HG03280 (cell line): ENCODE results near the gene OR4D5.

Source experiments
- ATAC-seq: cut with Tn5 transposase; IDR thresholded peaks from one replicate; pipeline ENCODE4 v1.9.1; 2021; ENCODE audit warnings: mild to moderate bottlenecking, moderate library complexity; ENCODE audit not compliant: unreplicated experiment

OR4D5 gene

DNA sequence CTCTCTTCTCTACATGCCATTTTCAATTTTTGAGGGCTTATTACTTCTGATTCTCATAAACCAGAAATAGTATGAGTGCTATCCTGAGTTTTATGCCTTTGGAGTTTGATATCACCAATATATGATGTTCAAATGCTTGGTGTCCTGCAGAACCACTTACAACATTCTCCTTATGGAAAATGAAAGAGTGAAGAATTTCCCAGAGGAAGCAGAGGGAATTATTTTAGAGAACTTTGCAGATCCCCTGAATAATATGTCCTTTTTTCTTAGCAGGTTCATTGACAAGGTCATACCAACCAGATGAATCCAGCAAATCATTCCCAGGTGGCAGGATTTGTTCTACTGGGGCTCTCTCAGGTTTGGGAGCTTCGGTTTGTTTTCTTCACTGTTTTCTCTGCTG lies at the start of gene OR4D5:
OR4D5 (plus strand) TSS at position 301 of the 400 bp plus-strand sequence; CDS start at position 301, 0 bp downstream.
- no peak for ATAC-seq

GRCh38 chr11:123892031-123892430 lies 47.4 kb upstream of the OR4D5 start:
- no peak for ATAC-seq

GRCh38 chr11:123899792-123900191 lies 39.6 kb upstream of the OR4D5 start:
- ATAC-seq: no peak

GRCh38 chr11:123901867-123902266 lies 37.5 kb upstream of the OR4D5 start, which contains the start of gene OR8D4:
OR8D4 (plus strand) TSS chr11:123902167; CDS start chr11:123906432, 4,265 bp downstream.
- no peak for ATAC-seq

DNA sequence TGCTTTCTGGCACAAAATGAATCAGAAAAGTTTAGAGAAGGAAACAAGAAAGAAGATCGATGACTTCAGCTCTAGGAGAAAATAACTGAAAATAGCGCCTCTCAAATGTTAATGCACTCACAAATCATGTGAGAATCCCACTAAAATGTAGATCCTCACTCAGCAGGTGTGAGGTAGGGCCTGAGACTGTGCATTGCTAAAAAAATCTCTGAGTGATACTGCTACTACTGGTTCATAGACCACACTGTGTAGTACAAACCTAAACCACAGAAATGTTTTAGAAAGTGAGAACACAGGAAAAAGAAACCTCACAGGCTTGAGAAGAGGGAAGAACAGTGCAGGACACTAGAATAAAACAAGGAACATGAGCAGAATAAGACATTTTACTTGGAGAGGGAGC lies 35.5 kb upstream of the OR4D5 start:
- no peak for ATAC-seq

GRCh38 chr11:123904932-123905331 lies 34.5 kb upstream of the OR4D5 start:
- no peak for ATAC-seq

DNA sequence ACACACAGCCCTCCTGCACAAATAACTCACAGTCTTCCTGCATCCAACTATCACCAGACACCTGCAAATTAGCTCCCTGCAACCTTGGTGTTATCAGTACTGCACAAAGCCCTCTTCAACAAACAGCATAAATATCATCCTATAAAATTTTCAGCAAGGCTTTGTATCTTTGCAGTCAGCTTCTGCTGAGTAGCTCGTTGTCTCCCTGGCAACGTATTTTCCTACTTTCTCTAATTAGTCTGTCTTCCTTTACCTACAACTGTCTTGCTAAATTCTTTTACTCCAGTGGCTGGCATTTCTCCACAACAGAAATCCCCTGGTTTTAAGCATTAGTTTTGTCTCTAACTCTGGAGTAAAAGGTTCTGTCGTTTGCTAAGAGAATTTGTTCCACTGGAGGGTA lies 33.6 kb upstream of the OR4D5 start:
- ATAC-seq: no peak

DNA sequence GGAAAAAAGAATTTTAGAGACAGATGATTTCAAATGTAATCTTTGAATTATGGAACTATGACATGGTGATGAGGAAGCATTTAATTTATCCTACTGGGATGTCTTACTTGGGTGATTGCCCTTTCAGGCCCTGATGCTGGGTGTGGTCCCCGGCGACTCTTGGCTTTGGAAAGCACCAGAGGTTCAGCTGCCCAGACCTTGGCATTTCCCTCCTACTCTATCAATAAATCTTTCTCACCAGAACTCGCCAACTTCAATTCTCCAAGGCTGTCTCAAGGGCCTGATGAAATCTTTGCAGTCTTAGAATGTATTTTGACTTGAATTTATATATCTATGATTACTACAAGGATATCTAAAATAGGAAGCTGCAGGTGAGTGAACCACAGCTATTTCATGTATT lies 18.5 kb upstream of the OR4D5 start:
- ATAC-seq: no peak

DNA sequence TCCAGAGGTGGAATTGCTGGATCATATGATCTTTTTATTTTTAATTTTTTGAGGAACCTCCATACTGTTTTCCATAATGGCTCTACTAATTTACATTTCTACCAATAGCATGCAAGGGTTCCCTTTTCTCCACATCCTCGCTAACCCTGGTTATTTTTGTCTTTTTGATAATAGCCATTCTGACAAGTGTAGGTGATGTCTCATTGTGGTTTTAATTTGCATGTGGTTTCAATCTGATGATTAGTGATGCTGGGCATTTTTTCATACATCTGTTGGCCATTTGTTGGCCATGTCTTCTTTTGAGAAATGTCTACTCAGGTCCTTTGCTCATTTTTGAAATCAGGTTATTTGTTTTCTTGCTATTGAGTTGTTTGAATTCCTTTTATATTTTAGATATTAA lies 15.4 kb upstream of the OR4D5 start:
- ATAC-seq: no peak

GRCh38 chr11:123942413-123942812 lies 3.0 kb downstream of the OR4D5 start:
- ATAC-seq: no peak

- ATAC-seq: no peak
These were observed 4.3 kb downstream of the OR4D5 start, which contains the start of gene OR6T1 for GRCh38 chr11:123943738-123944137. OR6T1 (minus strand) TSS chr11:123943838; CDS start chr11:123943838, 0 bp downstream.

DNA sequence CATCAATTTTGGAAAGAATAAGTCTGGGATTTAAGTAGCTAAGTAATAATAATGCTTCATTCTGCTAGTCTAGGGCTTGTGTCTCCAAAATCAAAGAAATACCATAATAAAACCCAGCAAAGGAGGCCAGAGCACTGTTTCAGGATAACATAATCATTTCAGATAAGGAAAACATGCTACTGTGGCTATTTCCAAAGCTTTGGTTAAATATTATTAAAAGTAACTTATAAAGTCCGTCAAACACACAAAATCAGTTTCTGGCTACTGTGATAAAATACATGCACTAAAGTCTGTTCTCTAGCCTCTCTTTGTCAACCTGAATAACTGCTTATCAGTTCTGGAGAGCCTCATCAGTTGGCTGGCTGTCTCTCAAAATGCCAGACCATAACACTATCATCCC lies 5.7 kb downstream of the OR4D5 start:
- no peak for ATAC-seq

- no peak for ATAC-seq
These were observed 17.3 kb downstream of the OR4D5 start for GRCh38 chr11:123956752-123957151.

- ATAC-seq: no peak
These were observed 34.4 kb downstream of the OR4D5 start for GRCh38 chr11:123973816-123974215.

- no peak for ATAC-seq
These were observed 37.5 kb downstream of the OR4D5 start for GRCh38 chr11:123976770-123977560.

- ATAC-seq: no peak
These were observed 38.4 kb downstream of the OR4D5 start, which contains the start of gene OR10S1 for GRCh38 chr11:123977731-123978347. OR10S1 (minus strand) TSS chr11:123977781; CDS start chr11:123977664, 117 bp downstream.

GRCh38 chr11:123979311-123979710 lies 39.9 kb downstream of the OR4D5 start:
- ATAC-seq: no peak
